H1 (cell line): ENCODE data around the gene HOATZ. TPM values are rescaled to one million over a fixed set of nuclear protein-coding genes. Genes with fewer than 3 reads are reported as not detected.

ENCODE experiments used
- CTCF ChIA-PET: fragments of 300-600 bp; sonication (Branson Sonifier 250); formaldehyde crosslinking; loops from one replicate; lab custom pipeline; 2021; ENCODE audit not compliant: partially characterized antibody; lab: Charles Lee
- POLR2A ChIA-PET: fragments of 300-600 bp; sonication (Branson Sonifier 250); formaldehyde crosslinking; loops from one replicate; lab custom pipeline; 2021; ENCODE audit warnings: inconsistent platforms; ENCODE audit not compliant: partially characterized antibody; lab: Charles Lee
- DNase-seq, 2 experiments: peaks; one replicate each; pipeline versions ENCODE4 v3.0.0 to v3.0.0-alpha.2; 2010 to 2022; ENCODE audit warnings: low spot score in 2 of 2, low read depth in 1 of 2, mixed read lengths in 1 of 2
- FAIRE-seq: peaks from 2 replicates; lab custom pipeline; 2011; peaks lifted over from hg19 to GRCh38; lab: Jason Lieb, UNC
- H2AFZ ChIP-seq: 2 replicates; pipeline ENCODE4 v1.8.1; 2012; ENCODE audit warnings: low read length, inconsistent platforms
- H2AK5ac ChIP-seq: 2 replicates; pipeline ENCODE4 v1.6.1; 2013; ENCODE audit warnings: low read depth, low read length
- H2BK120ac ChIP-seq: replicated peaks from 2 replicates; pipeline ENCODE3; 2013; ENCODE audit warnings: low read depth, low read length, inconsistent platforms
- H2BK12ac ChIP-seq: 2 replicates; pipeline ENCODE4 v1.6.1; 2013; ENCODE audit warnings: low read depth, low read length
- H2BK15ac ChIP-seq: 2 replicates; pipeline ENCODE4 v1.6.1; 2013; ENCODE audit warnings: low read length
- H2BK20ac ChIP-seq: 2 replicates; pipeline ENCODE4 v1.6.1; 2013; ENCODE audit warnings: low read length
- H2BK5ac ChIP-seq: 2 replicates; pipeline ENCODE4 v1.6.1; 2013; ENCODE audit warnings: low read depth, low read length
- H3K14ac ChIP-seq: 2 replicates; pipeline ENCODE4 v1.6.1; 2013; ENCODE audit warnings: inconsistent platforms; ENCODE audit not compliant: insufficient read length
- H3K18ac ChIP-seq: 2 replicates; pipeline ENCODE4 v1.6.1; 2013; ENCODE audit warnings: low read length; ENCODE audit errors: extremely low read depth
- H3K23ac ChIP-seq: 2 replicates; pipeline ENCODE4 v1.6.1; 2013; ENCODE audit warnings: inconsistent platforms; ENCODE audit not compliant: insufficient read length
- H3K23me2 ChIP-seq: 2 replicates; pipeline ENCODE4 v1.6.1; 2013; ENCODE audit warnings: low read depth, low read length
- H3K27ac ChIP-seq: 2 replicates; pipeline ENCODE4 v1.6.1; 2011; ENCODE audit warnings: low read depth, low read length, inconsistent platforms
- H3K27me3 ChIP-seq, 4 experiments: replicated peaks in 1 of 4; 1 replicate in 1 of 4; 2 replicates in 3 of 4; pipeline versions ENCODE4 v1.6.1 to v1.8.1; 2011 to 2013; ENCODE audit warnings: low read length in 3 of 4, mild to moderate bottlenecking in 3 of 4, inconsistent platforms in 2 of 4, mixed read lengths in 2 of 4, moderate library complexity in 1 of 4; ENCODE audit not compliant: control insufficient read depth in 3 of 4, insufficient read depth in 3 of 4; ENCODE audit errors: extremely low read depth in 1 of 4
- H3K36me3 ChIP-seq, 4 experiments: 2 replicates each; pipeline versions ENCODE4 v1.6.1 to v1.8.1; 2011 to 2013; ENCODE audit warnings: mild to moderate bottlenecking in 4 of 4, low read length in 3 of 4, moderate library complexity in 2 of 4, control low read depth in 1 of 4, inconsistent platforms in 1 of 4; ENCODE audit not compliant: insufficient read depth in 4 of 4, control insufficient read depth in 2 of 4
- H3K4ac ChIP-seq: replicated peaks from 2 replicates; pipeline ENCODE3; 2013; ENCODE audit warnings: low read length, low read depth, mixed read lengths, inconsistent platforms; ENCODE audit not compliant: insufficient read length
- H3K4me1 ChIP-seq, 4 experiments: replicated peaks in 1 of 4; 1 replicate in 1 of 4; 2 replicates in 3 of 4; pipeline versions ENCODE4 v1.6.1 to v1.8.1; 2011 to 2013; ENCODE audit warnings: low read length in 3 of 4, inconsistent platforms in 2 of 4, mixed read lengths in 1 of 4; ENCODE audit not compliant: insufficient read depth in 4 of 4, control insufficient read depth in 3 of 4
- H3K4me2 ChIP-seq, 2 experiments: 2 replicates each; pipeline versions ENCODE4 v1.6.1 to v1.8.1; 2011 to 2013; ENCODE audit warnings: low read depth in 2 of 2, low read length in 2 of 2, control low read depth in 1 of 2, inconsistent platforms in 1 of 2, mild to moderate bottlenecking in 1 of 2; ENCODE audit not compliant: insufficient read depth in 1 of 2
- H3K4me3 ChIP-seq, 4 experiments: fragments of 200-600, 300-600 bp in 1 of 4; sonication (generic), shearing (Covaris generic), sonication (Bioruptor Twin) in 1 of 4; 2 replicates each; pipeline versions ENCODE4 v1.5.1 to v1.8.1; 2011 to 2016; ENCODE audit warnings: low read length in 4 of 4, low read depth in 3 of 4, control low read depth in 2 of 4, inconsistent platforms in 2 of 4, mild to moderate bottlenecking in 2 of 4, mixed read lengths in 1 of 4, moderate library complexity in 1 of 4; ENCODE audit not compliant: insufficient read depth in 2 of 4; ENCODE audit errors: extremely low read depth in 1 of 4
- H3K56ac ChIP-seq: replicated peaks from 2 replicates; pipeline ENCODE3; 2013; ENCODE audit warnings: low read depth, mild to moderate bottlenecking, mixed read lengths, low read length, inconsistent platforms; ENCODE audit not compliant: insufficient read length
- H3K79me1 ChIP-seq: 2 replicates; pipeline ENCODE4 v1.6.1; 2013; ENCODE audit warnings: low read depth, low read length, control low read depth
- H3K79me2 ChIP-seq, 2 experiments: 2 replicates each; pipeline versions ENCODE4 v1.6.1 to v1.8.1; 2012 to 2013; ENCODE audit warnings: low read length in 2 of 2, mild to moderate bottlenecking in 2 of 2, inconsistent platforms in 1 of 2; ENCODE audit not compliant: insufficient read depth in 2 of 2, control insufficient read depth in 1 of 2
- H3K9ac ChIP-seq, 4 experiments: replicated peaks in 1 of 4; 1 replicate in 1 of 4; 2 replicates in 3 of 4; pipeline versions ENCODE4 v1.6.1 to v1.8.1; 2011 to 2013; ENCODE audit warnings: low read depth in 3 of 4, low read length in 3 of 4, control low read depth in 2 of 4, mild to moderate bottlenecking in 2 of 4, moderate library complexity in 2 of 4, inconsistent platforms in 1 of 4; ENCODE audit errors: extremely low read depth in 1 of 4
- H3K9me3 ChIP-seq, 2 experiments: 2 replicates each; pipeline versions ENCODE4 v1.6.1 to v1.8.1; 2012 to 2013; ENCODE audit warnings: mild to moderate bottlenecking in 2 of 2, moderate library complexity in 2 of 2, control low read depth in 1 of 2, inconsistent platforms in 1 of 2, low read depth in 1 of 2, low read length in 1 of 2, mixed read lengths in 1 of 2; ENCODE audit not compliant: insufficient read depth in 2 of 2
- H4K20me1 ChIP-seq, 2 experiments: replicated peaks in 1 of 2; 2 replicates each; pipeline versions ENCODE3 to v1.8.1; 2011 to 2013; ENCODE audit warnings: inconsistent platforms in 2 of 2, low read length in 2 of 2, mild to moderate bottlenecking in 1 of 2; ENCODE audit not compliant: insufficient read depth in 2 of 2, control insufficient read depth in 1 of 2
- H4K5ac ChIP-seq: 2 replicates; pipeline ENCODE4 v1.6.1; 2013; ENCODE audit warnings: low read length, low read depth, mixed read lengths, inconsistent platforms; ENCODE audit not compliant: insufficient read length
- H4K8ac ChIP-seq: 2 replicates; pipeline ENCODE4 v1.8.0; 2013; ENCODE audit warnings: mild to moderate bottlenecking, moderate library complexity, low read length, inconsistent platforms; ENCODE audit not compliant: insufficient read depth; ENCODE audit errors: extremely low read depth
- H4K91ac ChIP-seq: replicated peaks from 2 replicates; pipeline ENCODE3; 2013; ENCODE audit warnings: low read length, mixed read lengths, inconsistent platforms; ENCODE audit not compliant: insufficient read length
- ATF3 ChIP-seq: IDR thresholded peaks from 2 replicates; pipeline ENCODE4 v1.6.1; 2011; ENCODE audit warnings: low read depth, mild to moderate bottlenecking, low read length; ENCODE audit not compliant: insufficient read depth
- CBX5 ChIP-seq: fragments of 300-800, 300-1000 bp; sonication (generic); IDR thresholded peaks from 2 replicates; pipeline ENCODE4 v1.7.1; 2016; ENCODE audit warnings: antibody characterized with exemption, low read length, low read depth
- CTCF ChIP-seq, 3 experiments: IDR thresholded peaks; 1 replicate in 2 of 3; 2 replicates in 1 of 3; pipeline versions ENCODE4 v1.5.1 to v1.6.1; 2011; ENCODE audit warnings: low read length in 3 of 3, mild to moderate bottlenecking in 3 of 3, inconsistent platforms in 2 of 3, low read depth in 1 of 3, moderate library complexity in 1 of 3; ENCODE audit not compliant: insufficient read depth in 1 of 3; ENCODE audit errors: control extremely low read depth in 1 of 3
- JUN ChIP-seq: IDR thresholded peaks from 2 replicates; pipeline ENCODE4 v1.6.1; 2011; ENCODE audit warnings: low read depth, mild to moderate bottlenecking, improper control_type of control experiment, low read length
- POLR2AphosphoS5 ChIP-seq: IDR thresholded peaks from 2 replicates; pipeline ENCODE4 v1.6.1; 2011; ENCODE audit warnings: low read depth, low read length
- RFX5 ChIP-seq: IDR thresholded peaks from 2 replicates; pipeline ENCODE4 v1.6.1; 2011; ENCODE audit warnings: low read depth, low read length, improper control_type of control experiment, borderline replicate concordance
- SAP30 ChIP-seq: fragments of 300-600 bp; sonication (generic); IDR thresholded peaks from 2 replicates; pipeline ENCODE4 v1.7.1; 2012; ENCODE audit warnings: low read length, moderate library complexity, mild to moderate bottlenecking, inconsistent platforms; ENCODE audit not compliant: insufficient read depth, insufficient replicate concordance
- TAF1 ChIP-seq: IDR thresholded peaks from 2 replicates; pipeline ENCODE4 v1.6.1; 2011; ENCODE audit warnings: mild to moderate bottlenecking, low read depth, low read length
- ZNF274 ChIP-seq: IDR thresholded peaks from 2 replicates; pipeline ENCODE4 v1.7.0; 2012; ENCODE audit warnings: low read length, borderline replicate concordance; ENCODE audit errors: extremely low read depth
- WGBS, 2 experiments: shearing (Covaris generic) in 1 of 2; methylation state at CpG; one replicate each; pipeline versions ENCODE4 v1.1.6 to v1.1.7; 2013 to 2015; ENCODE audit warnings: low lambda C conversion rate in 2 of 2, mixed read lengths in 2 of 2, inconsistent platforms in 1 of 2, low coverage in 1 of 2, missing lambda C conversion rate in 1 of 2; ENCODE audit not compliant: insufficient replicate concordance in 2 of 2, insufficient coverage in 1 of 2, insufficient read length in 1 of 2; ENCODE audit errors: extremely low coverage in 1 of 2, missing lambda C conversion rate in 1 of 2; 5-methylcytosine and 5-hydroxymethylcytosine counted together
- polyA plus RNA-seq, 7 experiments: library from polyadenylated mRNA; depleted of rRNA in 3 of 7; stranded (reverse) in 5 of 7; unstranded in 2 of 7; fragments of >200 nt in 5 of 7; fragments of 200-250 nt in 2 of 7; gene quantifications; 1 replicate in 5 of 7; 2 replicates in 1 of 7; 4 replicates in 1 of 7; pipeline versions ENCODE4 v1.2.1 to v1.2.3, GENCODE V29; 2011 to 2013; ENCODE audit warnings: missing spikeins in 2 of 7, mixed read lengths in 2 of 7
- total RNA-seq: library from RNA; stranded (reverse); fragmentation: NEBNext Ultra II Directional; extraction: Animal tissue kit (Norgen Biotek cat#: 25700); gene quantifications from 2 replicates; pipeline ENCODE4 v1.2.1, GENCODE V29; 2021

The HOATZ gene
- total and polyA plus RNA-seq, 2 of the 8 experiments (the other 6 are each of a cell fraction or from before 2014, with no cell fraction given): not detected

GRCh38 chr11:111538407-111539114 lies 24.0 kb downstream of the HOATZ start:
- no peaks in the 10 kb centered on the region for H3K36me3 ChIP-seq
- no peak overlapping the region for H4K8ac ChIP-seq
- H3K23me2 ChIP-seq: peaks cover 12% of the 10 kb centered on the region; the same call in 1 of the 2 replicates
- H3K4me2 ChIP-seq: no peak overlapping the region
- no peak overlapping the region for H3K27ac ChIP-seq
- no peak overlapping the region for H2AFZ ChIP-seq
- H3K4me3 ChIP-seq: no peak overlapping the region
- H2BK15ac ChIP-seq: no peak overlapping the region
- peaks cover 0 to 3% of the 10 kb centered on the region in 2 experiments; a peak in 1 of 4 replicates for H3K9me3 ChIP-seq
- no peak overlapping the region for H2BK120ac ChIP-seq
- POLR2A ChIA-PET: interaction anchor here (1.5 to 2.1 kb wide), 2 partner anchors 7 to 16 kb away, joined by 3 to 7 read pairs; no protein-coding TSS in a partner anchor
- 79% methylated on average over 1 of the region's 1 CpG; no CpG with 5 or more reads in 1 of the 2 experiments for WGBS, 2 experiments
- H3K56ac ChIP-seq: no peak overlapping the region
- H3K79me2 ChIP-seq: no peaks in the 10 kb centered on the region
- H2BK12ac ChIP-seq: no peak overlapping the region
- FAIRE-seq (no peak), DNase-seq (no peak)
- no peak overlapping the region for H4K5ac ChIP-seq
- H3K18ac ChIP-seq: no peak overlapping the region
- no peak overlapping the region for H3K23ac ChIP-seq
- no peak overlapping the region for H2AK5ac ChIP-seq
- CTCF ChIA-PET: interaction anchor here (0.6 to 1.9 kb wide), 4 partner anchors 10 to 84 kb away, joined by 3 to 9 read pairs (median 5); no protein-coding TSS in a partner anchor
- H4K91ac ChIP-seq: no peak overlapping the region
- H3K9ac ChIP-seq: no peak overlapping the region
- peaks cover 9 to 38% (median 37%) of the 10 kb centered on the region in 4 experiments for H3K27me3 ChIP-seq
- H2BK20ac ChIP-seq: no peak overlapping the region
- H3K4ac ChIP-seq: no peak overlapping the region
- no peak overlapping the region for H3K14ac ChIP-seq
- H3K79me1 ChIP-seq: no peaks in the 10 kb centered on the region
- peaks cover 0 to 8% (median 6%) of the 10 kb centered on the region in 4 experiments; a peak in 6 of 7 replicates for H3K4me1 ChIP-seq
- H2BK5ac ChIP-seq: no peak overlapping the region
- H4K20me1 ChIP-seq: no peaks in the 10 kb centered on the region
- no peak for TF ChIP-seq RFX5
- no peak for TF ChIP-seq ZNF274
- no peak for TF ChIP-seq JUN
- TF ChIP-seq ATF3: no peak
- no peak for TF ChIP-seq POLR2AphosphoS5
- TF ChIP-seq CTCF (IDR thresholded peaks at IDR 0.05; ENCODE audit: control extremely low read depth in 1 of 3, insufficient read depth in 1 of 3, low read depth in 1 of 3, low read length in 3 of 3): no peak
- no peak for TF ChIP-seq CBX5
- no peak for TF ChIP-seq TAF1
- TF ChIP-seq SAP30: no peak
